ENCODE data around the gene COL18A1.
"Not testable (repeated sequence)": the region's sequence is repeated elsewhere in the genome, so short reads cannot be mapped to it uniquely, and the experiment has no call there.

Gene COL18A1

DNA sequence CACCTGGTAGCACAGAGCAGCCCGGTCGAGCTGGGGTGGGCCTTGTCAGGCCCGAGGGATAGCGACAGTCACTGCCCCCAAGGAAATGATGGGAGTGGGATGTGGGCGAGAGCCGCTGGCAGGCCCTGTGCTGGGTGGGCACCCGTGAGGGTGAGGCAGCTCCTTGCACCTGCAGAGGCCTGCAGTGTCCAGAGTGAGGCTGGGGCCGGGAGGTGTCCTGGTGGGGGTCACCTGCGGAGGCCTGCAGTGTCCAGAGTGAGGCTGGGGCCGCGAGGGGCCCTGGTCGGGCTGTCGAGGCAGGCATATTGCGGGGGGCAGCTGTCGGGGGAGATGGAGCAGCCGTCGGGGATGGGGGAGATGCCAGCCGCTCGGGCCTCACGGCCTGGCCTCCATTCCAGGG lies 87.8 kb downstream of the COL18A1 start:
- Mint-ChIP-seq H3K27ac (no peak overlapping the region), H3K4me1 (no peaks in the 10 kb centered on the region), H3K4me3 (no peak overlapping the region), H3K27me3 (no peaks in the 10 kb centered on the region), H3K36me3 (no peaks in the 10 kb centered on the region), H3K9me3 (no peaks in the 10 kb centered on the region)

DNA sequence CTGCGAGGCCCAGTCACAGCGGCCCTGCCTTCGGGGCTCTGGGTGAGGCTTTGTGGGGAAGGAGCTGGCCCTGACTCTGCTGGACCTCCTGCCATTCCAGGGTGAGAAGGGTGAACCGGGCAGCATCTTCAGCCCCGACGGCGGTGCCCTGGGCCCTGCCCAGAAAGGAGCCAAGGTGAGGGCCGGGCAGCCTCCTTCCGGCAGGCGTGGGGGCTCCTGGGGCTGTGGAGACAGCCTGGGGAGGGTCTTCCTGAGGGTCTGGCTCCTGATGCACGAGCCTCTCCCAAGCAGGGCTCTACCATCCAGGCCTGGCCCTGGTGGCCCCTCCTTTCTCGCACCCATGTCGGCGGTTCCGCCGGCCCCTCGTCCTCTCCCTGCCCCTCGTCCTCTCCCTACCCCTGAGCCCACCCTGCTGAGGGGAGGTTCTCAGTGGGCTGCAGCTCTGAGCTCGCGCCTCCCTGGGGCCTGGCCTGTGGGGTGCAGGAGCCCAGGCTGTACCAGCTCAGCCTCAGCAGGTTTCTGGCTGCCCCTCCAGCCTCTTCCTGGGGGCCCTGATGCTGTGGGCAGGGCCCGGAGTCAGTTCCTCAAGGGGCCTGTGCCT lies 88.5 kb downstream of the COL18A1 start:
- no peak overlapping the region for H3K27ac Mint-ChIP-seq
- H3K27me3 Mint-ChIP-seq: no peaks in the 10 kb centered on the region
- no peaks in the 10 kb centered on the region for H3K36me3 Mint-ChIP-seq
- H3K9me3 Mint-ChIP-seq: no peaks in the 10 kb centered on the region
- no peak overlapping the region for H3K4me3 Mint-ChIP-seq
- no peaks in the 10 kb centered on the region for H3K4me1 Mint-ChIP-seq

DNA sequence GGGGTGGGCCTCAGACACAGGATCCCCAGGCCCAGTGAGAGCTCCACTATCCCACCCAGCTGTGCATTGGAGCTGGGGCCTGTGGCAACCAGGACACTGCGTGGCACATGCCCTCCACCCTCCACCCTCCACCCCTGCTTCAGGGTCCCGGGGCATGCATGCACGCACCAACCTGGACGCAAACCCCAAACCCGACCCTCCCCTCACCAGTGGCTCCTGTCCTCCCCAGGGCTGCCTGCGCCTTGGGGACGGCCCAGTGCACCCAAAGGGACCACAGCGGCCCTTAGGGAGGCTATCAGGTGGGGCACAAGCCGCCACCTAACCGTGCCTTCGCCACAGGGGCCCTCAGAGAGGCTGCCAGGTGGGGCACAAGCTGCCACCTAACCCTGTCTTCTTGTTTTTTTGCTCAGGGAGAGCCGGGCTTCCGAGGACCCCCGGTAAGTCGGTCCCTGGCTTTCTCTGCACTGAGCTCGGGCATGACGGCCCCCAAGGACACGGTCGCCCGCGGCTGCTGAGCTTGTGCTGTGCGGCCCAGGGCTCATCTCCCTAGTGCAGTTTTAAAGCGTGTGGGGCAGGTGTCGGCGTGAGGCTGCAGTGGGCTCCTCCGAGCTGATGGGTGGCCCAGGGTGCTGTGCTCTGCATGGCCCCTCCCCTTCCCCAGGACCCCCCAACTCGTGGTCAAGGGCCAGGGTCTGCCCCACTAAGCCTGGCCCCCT lies 89.3 kb downstream of the COL18A1 start:
- no peaks in the 10 kb centered on the region for H3K4me1 Mint-ChIP-seq
- H3K27ac Mint-ChIP-seq: no peak overlapping the region
- no peak overlapping the region for H3K4me3 Mint-ChIP-seq
- H3K36me3 Mint-ChIP-seq: no peaks in the 10 kb centered on the region
- H3K9me3 Mint-ChIP-seq: no peaks in the 10 kb centered on the region
- no peaks in the 10 kb centered on the region for H3K27me3 Mint-ChIP-seq

DNA sequence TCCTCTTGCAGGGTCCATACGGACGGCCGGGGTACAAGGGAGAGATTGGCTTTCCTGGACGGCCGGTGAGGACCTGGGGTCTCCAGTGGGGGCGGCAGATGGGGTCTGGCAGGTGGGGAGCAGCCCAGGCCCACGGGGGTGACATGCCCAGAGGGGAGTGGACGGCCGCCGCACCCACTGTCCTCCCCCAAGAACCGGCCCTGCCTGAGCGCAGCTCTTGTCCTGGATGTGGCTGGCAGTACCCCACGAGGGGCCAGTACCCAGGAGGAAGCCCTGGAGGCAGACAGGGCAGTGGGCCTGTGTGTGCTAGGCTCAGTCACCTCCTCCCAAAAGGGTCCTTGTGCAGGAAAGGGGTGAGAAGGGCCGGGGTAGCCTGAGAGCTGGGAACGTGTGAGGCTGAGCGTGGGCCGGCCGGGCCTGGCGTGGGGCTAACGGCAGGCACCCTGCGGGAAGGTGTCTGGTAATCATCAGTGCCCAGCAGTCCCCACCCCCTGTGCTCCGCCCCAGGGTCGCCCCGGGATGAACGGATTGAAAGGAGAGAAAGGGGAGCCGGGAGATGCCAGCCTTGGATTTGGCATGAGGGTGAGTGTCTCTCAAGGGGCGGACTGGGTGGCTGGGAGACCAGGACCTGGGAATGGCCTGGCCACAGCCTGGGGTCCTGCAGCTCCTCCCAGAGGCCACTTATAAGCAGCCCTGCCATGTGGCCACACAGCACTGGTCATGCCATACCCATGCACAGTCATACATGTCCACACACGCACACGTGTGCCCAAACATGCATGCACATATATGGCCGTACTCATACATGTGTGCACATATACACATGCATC lies 90.1 kb downstream of the COL18A1 start:
- Mint-ChIP-seq H3K27me3 (no peaks in the 10 kb centered on the region), H3K4me3 (no peak overlapping the region), H3K27ac (no peak overlapping the region), H3K36me3 (no peaks in the 10 kb centered on the region), H3K9me3 (no peaks in the 10 kb centered on the region), H3K4me1 (peaks cover 6% of the 10 kb centered on the region)

DNA sequence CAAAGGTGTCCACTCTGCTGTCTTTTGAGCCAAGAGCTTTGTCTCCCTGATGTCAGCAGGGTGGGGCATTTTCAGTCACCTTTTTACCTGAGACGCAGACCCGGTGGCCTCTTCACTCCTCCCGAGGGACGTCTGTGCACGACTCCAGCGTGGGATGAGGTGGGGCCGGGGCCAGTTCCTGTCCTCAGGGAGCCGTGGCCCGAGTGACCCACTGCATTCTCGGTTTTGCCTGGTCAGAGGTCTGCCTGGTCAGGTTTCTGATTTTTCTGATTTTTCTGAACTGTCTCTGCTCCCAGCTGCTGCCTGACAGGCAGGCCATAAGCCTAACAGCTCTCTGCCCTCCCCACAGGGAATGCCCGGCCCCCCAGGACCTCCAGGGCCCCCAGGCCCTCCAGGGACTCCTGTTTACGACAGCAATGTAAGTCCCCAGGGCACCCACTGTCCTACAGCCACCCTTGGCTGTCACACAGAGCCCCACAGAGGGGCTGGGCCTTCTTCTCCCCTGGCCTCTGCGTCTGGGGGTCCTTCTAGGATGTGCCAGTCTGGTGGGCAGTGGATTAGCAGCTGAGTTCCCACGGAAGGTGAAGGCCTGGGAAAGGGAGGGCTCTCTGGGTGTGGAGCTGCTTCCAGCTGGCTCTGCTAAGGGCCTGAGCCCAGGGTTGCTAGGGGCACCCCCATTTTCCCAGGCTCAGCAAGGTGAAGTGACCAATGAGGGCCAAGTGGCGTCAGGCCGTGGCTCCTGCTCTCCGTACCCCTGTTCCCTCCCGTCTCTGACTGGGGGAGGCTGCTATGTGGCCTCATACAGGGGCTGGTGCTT lies 91.4 kb downstream of the COL18A1 start:
- Mint-ChIP-seq H3K27ac (no peak overlapping the region), H3K36me3 (no peaks in the 10 kb centered on the region), H3K4me3 (no peak overlapping the region), H3K4me1 (peaks cover 6% of the 10 kb centered on the region), H3K27me3 (no peaks in the 10 kb centered on the region), H3K9me3 (no peaks in the 10 kb centered on the region)

DNA sequence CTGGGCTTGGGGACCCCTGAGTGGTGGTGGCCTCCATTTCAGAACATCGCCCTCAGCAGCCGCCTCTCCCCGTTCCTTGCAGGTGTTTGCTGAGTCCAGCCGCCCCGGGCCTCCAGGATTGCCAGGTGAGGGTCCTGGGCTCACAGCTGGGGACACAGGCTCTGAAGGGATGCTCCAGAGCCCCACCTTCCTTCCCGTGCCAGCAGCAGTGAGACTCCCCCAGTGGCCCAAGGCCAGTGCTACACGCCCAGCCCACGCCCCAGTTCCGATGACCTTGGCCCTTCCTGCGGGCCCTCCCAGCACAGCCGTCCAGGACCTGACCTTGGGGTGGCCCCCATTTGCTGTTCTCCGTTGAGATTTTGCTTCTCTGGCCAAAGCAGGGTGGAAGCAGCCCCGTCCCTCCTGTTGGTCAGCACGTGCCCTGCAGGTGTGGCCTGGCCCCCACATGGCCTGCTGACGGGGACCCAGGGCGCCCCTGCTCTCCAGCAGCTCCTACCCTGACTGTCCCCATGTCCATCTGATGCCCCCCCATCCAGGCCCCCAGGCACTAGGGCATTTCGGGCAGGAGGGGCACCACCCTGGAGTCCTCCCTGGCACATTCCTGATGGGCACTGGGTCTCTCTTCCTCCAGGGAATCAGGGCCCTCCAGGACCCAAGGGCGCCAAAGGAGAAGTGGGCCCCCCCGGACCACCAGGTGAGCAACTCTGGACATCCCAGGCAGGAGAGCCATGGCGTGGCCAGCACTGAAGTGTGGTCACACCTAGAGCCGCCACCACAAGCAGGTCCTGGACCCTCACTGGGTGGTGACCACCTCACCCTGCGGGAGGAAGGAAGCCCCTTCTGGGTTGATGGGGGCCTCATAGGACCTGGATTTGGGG lies 92.2 kb downstream of the COL18A1 start:
- peaks cover 6% of the 10 kb centered on the region for H3K4me1 Mint-ChIP-seq
- H3K27ac Mint-ChIP-seq: no peak overlapping the region
- H3K4me3 Mint-ChIP-seq: no peak overlapping the region
- no peaks in the 10 kb centered on the region for H3K27me3 Mint-ChIP-seq
- no peaks in the 10 kb centered on the region for H3K9me3 Mint-ChIP-seq
- H3K36me3 Mint-ChIP-seq: peaks cover under 1% of the 10 kb centered on the region

DNA sequence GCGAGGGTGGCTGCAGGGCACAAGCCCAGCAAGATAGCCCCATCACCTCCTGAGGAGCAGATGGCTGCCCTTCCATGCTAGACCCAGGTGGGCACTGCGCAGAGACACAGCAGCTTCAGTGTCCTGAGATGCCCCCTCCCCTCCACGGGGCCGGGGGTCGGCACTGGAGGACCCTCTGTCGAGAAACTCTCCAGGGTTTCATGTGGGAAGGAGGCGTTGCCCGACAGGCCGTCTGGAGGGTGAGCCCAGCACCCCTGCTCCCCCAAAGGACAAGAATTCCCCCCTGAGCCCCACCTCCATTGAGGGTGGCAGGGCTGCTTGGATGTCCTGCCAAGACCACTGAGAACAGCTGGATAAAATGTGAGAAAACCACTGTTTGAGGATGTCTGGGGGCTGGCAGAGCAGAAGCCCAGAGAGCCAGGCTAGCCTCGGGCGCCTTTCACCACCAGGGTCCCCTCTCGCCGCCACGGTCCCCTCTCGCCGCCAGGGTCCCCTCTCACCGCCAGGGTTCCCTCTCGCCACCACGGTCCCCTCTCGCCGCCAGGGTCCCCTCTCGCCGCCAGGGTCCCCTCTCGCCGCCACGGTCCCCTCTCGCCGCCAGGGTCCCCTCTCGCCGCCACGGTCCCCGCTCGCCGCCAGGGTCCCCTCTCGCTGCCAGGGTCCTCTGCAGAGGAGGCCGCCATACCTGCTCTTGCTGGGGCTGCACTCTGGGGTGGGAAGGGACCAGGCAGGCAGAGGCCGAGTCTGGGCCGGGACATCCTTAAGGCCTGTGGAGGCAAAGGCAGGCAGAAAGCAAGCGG lies 93.1 kb downstream of the COL18A1 start:
- H3K4me3 Mint-ChIP-seq: no peak overlapping the region
- H3K9me3 Mint-ChIP-seq: no peaks in the 10 kb centered on the region
- no peaks in the 10 kb centered on the region for H3K27me3 Mint-ChIP-seq
- H3K4me1 Mint-ChIP-seq: peaks cover 6% of the 10 kb centered on the region
- no peak overlapping the region for H3K27ac Mint-ChIP-seq
- peaks cover 2% of the 10 kb centered on the region for H3K36me3 Mint-ChIP-seq

DNA sequence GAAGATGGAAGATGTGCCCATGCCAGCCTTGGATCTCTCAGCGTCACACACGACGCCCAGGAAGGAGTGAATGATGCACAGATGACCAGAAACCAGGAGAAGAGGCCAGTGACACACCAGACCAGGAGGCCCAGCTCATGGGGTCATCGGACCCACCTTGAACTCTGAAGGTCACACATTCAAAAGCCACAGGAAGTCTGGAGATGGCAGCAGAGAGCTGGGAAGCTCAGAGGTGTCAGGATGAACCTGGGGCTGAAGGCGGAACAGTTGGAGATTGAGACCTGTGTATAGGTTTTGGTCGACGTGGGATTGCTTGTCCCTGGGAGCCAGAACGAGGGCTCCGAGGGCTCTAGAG lies 93.7 kb downstream of the COL18A1 start:
- peaks cover 2% of the 10 kb centered on the region for H3K36me3 Mint-ChIP-seq
- no peak overlapping the region for H3K4me3 Mint-ChIP-seq
- H3K27me3 Mint-ChIP-seq: no peaks in the 10 kb centered on the region
- no peak overlapping the region for H3K27ac Mint-ChIP-seq
- no peaks in the 10 kb centered on the region for H3K9me3 Mint-ChIP-seq
- H3K4me1 Mint-ChIP-seq: peaks cover 6% of the 10 kb centered on the region

DNA sequence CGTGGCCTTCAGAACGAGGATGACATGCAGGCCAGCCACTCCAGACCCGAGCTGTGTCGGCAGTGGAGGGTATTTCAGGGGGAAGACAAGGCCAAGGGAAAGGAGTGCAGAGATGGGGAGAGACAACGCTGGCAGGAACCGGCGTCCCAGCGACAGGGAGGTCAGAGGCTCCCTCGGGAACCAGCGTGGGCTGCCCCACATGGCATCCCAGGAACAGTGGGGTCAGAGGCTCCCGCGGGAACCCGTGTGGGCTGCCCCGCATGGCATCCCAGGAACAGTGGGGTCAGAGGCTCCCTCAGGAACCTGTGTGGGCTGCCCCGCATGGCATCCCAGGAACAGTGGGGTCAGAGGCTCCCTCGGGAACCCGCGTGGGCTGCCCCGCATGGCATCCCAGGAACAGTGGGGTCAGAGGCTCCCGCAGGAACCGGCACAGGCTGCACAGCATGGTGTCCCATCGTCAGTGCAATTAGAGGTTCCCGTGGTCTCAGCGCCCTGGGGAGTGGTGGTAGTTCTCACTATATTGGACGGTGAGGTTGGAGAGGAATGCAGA lies 94.3 kb downstream of the COL18A1 start:
- H3K9me3 Mint-ChIP-seq: no peaks in the 10 kb centered on the region
- H3K36me3 Mint-ChIP-seq: peaks cover 2% of the 10 kb centered on the region
- no peak overlapping the region for H3K4me3 Mint-ChIP-seq
- H3K27me3 Mint-ChIP-seq: no peaks in the 10 kb centered on the region
- H3K4me1 Mint-ChIP-seq: peaks cover 6% of the 10 kb centered on the region
- peak overlapping the region; percentile 86 for H3K27ac Mint-ChIP-seq

DNA sequence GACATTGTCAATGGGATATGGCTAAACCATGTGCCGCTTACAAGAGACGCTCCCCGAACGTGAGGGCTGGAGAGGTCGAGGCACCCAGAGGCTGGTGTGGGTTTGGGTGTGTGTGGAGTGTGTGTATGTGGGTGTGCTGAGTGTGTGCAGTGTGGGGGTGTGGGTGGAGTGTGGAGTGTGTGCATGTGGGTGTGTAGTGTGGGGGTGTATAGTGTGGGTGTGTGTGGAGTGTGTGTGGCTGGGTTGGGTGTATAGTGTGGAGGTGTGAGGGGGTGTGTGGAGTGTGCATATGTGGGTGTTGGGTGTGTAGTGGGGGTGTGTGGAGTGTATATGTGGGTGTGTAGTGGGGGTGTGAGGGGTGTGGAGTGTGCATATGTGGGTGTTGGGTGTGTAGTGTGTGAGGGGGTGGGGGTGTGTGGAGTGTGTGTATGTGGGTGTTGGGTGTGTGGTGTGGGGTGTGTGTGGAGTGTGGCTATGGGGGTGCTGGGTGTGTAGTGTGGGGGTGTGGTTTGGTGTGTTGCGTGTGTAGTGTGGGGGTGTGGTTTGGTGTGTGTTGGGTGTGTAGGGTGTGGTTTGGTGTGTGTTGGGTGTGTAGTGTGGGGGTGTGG lies 95.1 kb downstream of the COL18A1 start:
- Mint-ChIP-seq H3K27ac (peak overlapping the region; percentile 86), H3K4me1 (peaks cover 6% of the 10 kb centered on the region), H3K4me3 (no peak overlapping the region), H3K36me3 (peaks cover 2% of the 10 kb centered on the region), H3K9me3 (no peaks in the 10 kb centered on the region), H3K27me3 (no peaks in the 10 kb centered on the region)

DNA sequence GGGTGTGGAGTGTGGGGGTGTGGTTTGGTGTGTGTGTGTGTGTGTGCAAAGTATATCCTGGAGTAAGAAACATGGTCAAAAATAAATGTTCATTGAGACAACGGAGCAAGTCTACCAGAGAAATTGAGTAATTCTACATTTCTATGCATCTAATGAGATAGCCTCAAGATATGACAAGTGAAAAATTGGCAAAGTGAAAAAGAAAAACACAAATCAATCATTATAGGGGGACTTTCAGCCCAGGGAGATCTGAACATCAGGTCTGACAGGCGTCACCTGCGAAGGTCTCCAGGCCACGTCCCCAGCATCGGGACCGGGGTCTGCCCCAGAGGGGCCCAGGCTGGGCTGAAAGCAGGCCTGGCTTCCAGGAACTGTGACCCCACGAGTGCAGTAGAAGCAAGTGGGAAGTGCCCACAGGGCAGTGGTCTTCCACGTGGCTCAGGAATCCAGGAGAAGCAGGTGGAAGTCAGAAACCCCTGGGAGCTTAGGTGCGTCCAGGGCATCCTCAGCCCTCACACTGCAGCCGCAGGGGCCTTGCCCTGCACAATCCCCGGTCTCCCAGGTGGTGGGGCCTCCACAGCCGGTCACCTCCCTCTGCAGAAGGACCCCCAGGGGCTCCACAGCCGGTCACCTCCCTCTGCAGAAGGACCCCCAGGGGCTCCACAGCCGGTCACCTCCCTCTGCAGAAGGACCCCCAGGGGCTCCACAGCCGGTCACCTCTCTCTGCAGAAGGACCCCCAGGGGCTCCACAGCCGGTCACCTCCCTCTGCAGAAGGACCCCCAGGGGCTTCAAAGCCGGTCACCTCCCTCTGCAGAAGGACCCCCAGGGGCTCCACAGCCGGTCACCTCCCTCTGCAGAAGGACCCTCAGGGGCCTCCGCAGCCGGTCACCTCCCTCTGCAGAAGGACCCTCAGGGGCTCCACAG lies 96.4 kb downstream of the COL18A1 start:
- H3K9me3 Mint-ChIP-seq, H3K27me3 Mint-ChIP-seq, H3K36me3 Mint-ChIP-seq, H3K27ac Mint-ChIP-seq, H3K4me1 Mint-ChIP-seq, H3K4me3 Mint-ChIP-seq: not testable (repeated sequence)

DNA sequence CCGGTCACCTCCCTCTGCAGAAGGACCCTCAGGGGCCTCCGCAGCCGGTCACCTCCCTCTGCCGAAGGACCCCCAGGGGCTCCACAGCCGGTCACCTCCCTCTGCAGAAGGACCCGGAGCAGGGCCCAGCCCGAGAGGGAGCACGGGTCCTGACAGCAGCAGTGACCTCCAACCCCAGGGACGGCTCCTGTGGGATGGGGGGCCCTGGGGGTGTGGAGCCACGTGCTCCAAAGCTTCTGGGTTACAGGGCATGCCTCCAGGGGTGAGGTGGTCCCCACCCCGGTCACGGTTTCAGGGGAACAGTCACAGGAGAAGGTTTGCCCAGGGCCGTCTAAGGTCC lies 97.0 kb downstream of the COL18A1 start:
- Mint-ChIP-seq H3K36me3 (peaks cover 2% of the 10 kb centered on the region), H3K27ac (peak overlapping the region; percentile 76), H3K4me3 (no peak overlapping the region), H3K4me1 (peaks cover 6% of the 10 kb centered on the region), H3K9me3 (no peaks in the 10 kb centered on the region), H3K27me3 (no peaks in the 10 kb centered on the region)

DNA sequence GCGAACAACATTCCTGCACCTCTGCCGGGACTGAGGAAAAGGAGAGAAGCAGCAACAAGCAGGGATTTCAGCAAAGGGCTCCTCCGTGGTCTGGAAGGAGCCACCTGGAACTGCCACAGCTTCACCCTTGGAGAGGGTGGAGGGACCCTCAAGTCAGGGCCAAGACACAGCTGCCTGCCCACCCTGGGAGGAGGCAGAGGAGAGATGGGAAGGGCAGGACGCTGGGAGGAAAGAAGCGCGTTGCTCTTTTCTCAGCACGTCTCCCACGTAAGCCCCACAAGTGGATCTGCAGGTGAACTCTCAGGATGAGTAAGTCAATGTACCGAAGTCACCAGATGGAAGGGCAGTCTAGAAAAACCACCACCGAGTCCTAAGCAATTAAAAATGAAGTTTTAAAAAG lies 97.6 kb downstream of the COL18A1 start:
- Mint-ChIP-seq H3K4me1 (peaks cover 6% of the 10 kb centered on the region), H3K4me3 (no peak overlapping the region), H3K27me3 (no peaks in the 10 kb centered on the region), H3K36me3 (peaks cover 2% of the 10 kb centered on the region), H3K27ac (peak overlapping the region; percentile 43), H3K9me3 (no peaks in the 10 kb centered on the region)
